Thyroid gland (tissue), 4 donors: Measurements from ENCODE around the gene SLC38A2. TPM values are rescaled to one million over a fixed set of nuclear protein-coding genes. Genes with fewer than 3 reads are reported as not detected.

Experiments used
- DNase-seq, 2 donors: peaks; one replicate each; pipeline ENCODE4 v3.0.0-alpha.2; 2019
- H3K27ac ChIP-seq, 3 donors: fragments of 200-600 bp; sonication (generic); 1 replicate in 2 of 3; 2 replicates in 1 of 3; pipeline ENCODE4 v1.5.1; 2016 to 2019; ENCODE audit warnings: mild to moderate bottlenecking in 1 of 3, moderate library complexity in 1 of 3
- H3K27me3 ChIP-seq: fragments of 200-600 bp; sonication (generic); one replicate; pipeline ENCODE4 v1.5.1; 2019
- H3K36me3 ChIP-seq, 2 donors: fragments of 200-600 bp; sonication (generic); one replicate each; pipeline ENCODE4 v1.5.1; 2016 to 2019
- H3K4me1 ChIP-seq, 2 donors: fragments of 200-600 bp; sonication (generic); one replicate each; pipeline ENCODE4 v1.5.1; 2017 to 2019
- H3K4me3 ChIP-seq, 3 donors: fragments of 200-600 bp; sonication (generic); replicated peaks in 1 of 3; 1 replicate in 2 of 3; 2 replicates in 1 of 3; pipeline ENCODE4 v1.5.1; 2016; ENCODE audit warnings: mild to moderate bottlenecking in 1 of 3
- H3K9me3 ChIP-seq: fragments of 200-600 bp; sonication (generic); one replicate; pipeline ENCODE4 v1.5.1; 2017
- POLR2A ChIP-seq, 2 donors: fragments of 450-650 bp; IDR thresholded peaks; one replicate each; pipeline ENCODE4 v1.6.1; 2017; ENCODE audit warnings: antibody characterized with exemption in 2 of 2, mild to moderate bottlenecking in 2 of 2, moderate library complexity in 1 of 2
- WGBS, 2 donors: methylation state at CpG; one replicate each; pipeline ENCODE4 v1.1.5; 2017; 5-methylcytosine and 5-hydroxymethylcytosine counted together
- intact Hi-C: fragments of 100-400 bp; cut with DNase I; formaldehyde crosslinking; loops from one replicate; pipeline ENCODE4 v1.15.1; 2023
- total RNA-seq, 4 donors: library from RNA; depleted of rRNA; stranded (reverse); fragments of >200 nt; gene quantifications; one replicate each; pipeline ENCODE4 v1.2.3, GENCODE V29; 2016
- TF ChIP-seq, protein P1 (sequence below), 6 experiments: fragments of 200-600 bp in 3 of 6; fragments of 450-650 bp in 3 of 6; sonication (generic) in 3 of 6; IDR thresholded peaks; one replicate each; pipeline ENCODE4 v1.5.1; 2016 to 2019; ENCODE audit warnings: antibody characterized with exemption in 6 of 6, mild to moderate bottlenecking in 2 of 6, inconsistent platforms in 1 of 6, moderate library complexity in 1 of 6

The SLC38A2 gene
- total RNA-seq, 4 donors from 2014 or later: 210 to 460 (median 314) TPM

DNA sequence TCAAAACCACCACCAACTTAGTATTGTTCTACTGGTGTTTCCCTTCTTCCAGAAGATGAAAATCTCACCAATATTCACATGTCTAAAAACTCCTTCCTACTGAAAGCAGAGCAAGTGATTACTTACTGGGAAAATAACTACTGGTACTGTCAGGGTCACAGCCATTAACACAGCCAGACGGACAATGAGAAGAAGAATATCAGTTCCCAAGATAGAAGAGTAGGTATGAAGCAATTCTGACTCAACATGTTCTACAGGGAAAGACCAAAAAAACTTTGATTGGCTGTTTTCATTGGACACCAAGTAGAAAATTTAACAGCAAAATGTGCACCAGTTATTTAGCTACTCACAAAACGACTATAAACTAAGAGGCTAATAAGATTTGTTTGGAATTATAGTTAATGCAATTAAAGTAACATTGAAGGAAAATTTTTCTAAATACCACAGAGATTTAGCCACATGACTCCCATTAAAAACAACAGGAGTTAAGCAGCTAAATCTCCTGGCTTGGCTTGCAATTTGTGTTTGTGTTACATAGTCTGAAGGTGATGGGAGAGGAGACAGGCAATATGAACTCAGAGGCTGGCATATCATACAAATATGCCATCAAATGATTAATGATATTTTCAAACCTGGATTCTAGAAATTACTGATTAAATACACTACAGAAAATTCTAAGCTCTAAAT is 9.5 kb downstream of the SLC38A2 start:
- Histone ChIP-seq H3K27me3 (no peaks in the 10 kb centered on the region), H3K27ac (peak overlapping the region in 1 of 3 donors; percentile 59), H3K9me3 (no peaks in the 10 kb centered on the region), H3K36me3 (peaks cover 90 to 92% of the 10 kb centered on the region in 2 donors), H3K4me1 (peaks cover 8 to 16% of the 10 kb centered on the region in 2 donors), H3K4me3 (no peak overlapping the region)
- intact Hi-C loops: loop anchor here (10.0 kb wide), 1 partner anchor 302 kb away; no protein-coding TSS in a partner anchor
- 64 to 74% methylated on average over 2 of the region's 2 CpGs for WGBS, 2 donors
- DNase-seq: no peak
- no peak for TF ChIP-seq POLR2A (IDR thresholded peaks at IDR 0.05)
- TF ChIP-seq, protein P1, sequence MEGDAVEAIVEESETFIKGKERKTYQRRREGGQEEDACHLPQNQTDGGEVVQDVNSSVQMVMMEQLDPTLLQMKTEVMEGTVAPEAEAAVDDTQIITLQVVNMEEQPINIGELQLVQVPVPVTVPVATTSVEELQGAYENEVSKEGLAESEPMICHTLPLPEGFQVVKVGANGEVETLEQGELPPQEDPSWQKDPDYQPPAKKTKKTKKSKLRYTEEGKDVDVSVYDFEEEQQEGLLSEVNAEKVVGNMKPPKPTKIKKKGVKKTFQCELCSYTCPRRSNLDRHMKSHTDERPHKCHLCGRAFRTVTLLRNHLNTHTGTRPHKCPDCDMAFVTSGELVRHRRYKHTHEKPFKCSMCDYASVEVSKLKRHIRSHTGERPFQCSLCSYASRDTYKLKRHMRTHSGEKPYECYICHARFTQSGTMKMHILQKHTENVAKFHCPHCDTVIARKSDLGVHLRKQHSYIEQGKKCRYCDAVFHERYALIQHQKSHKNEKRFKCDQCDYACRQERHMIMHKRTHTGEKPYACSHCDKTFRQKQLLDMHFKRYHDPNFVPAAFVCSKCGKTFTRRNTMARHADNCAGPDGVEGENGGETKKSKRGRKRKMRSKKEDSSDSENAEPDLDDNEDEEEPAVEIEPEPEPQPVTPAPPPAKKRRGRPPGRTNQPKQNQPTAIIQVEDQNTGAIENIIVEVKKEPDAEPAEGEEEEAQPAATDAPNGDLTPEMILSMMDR (IDR thresholded peaks at IDR 0.05): no peak

DNA sequence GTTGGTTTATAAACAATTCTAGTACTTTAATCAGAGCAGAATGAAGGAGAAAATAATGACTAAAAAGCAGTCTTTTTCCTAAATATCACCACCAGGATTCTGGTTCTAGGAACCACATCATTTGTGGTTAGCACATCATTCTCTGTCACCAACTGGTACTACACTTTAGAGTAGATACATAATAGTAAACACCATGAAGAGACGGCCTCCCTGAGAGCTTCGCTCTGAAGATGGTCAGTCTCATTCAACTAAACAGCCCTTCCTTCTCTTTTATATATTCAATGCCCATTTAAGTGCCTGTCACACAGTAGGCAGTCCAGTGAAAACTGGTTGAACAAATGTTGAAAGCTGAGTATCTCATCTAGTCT is 10.9 kb downstream of the SLC38A2 start:
- intact Hi-C loops: loop anchor here (10.0 kb wide), 1 partner anchor 303 kb away; no protein-coding TSS in a partner anchor
- TF ChIP-seq, protein P1 (IDR thresholded peaks at IDR 0.05): no peak
- TF ChIP-seq POLR2A (IDR thresholded peaks at IDR 0.05): no peak
- Histone ChIP-seq H3K4me1 (peaks cover 4 to 16% of the 10 kb centered on the region in 2 donors), H3K4me3 (no peak overlapping the region), H3K27me3 (no peaks in the 10 kb centered on the region), H3K36me3 (peaks cover 76 to 78% of the 10 kb centered on the region in 2 donors), H3K27ac (no peak overlapping the region), H3K9me3 (no peaks in the 10 kb centered on the region)
- 89 to 90% methylated on average over 2 of the region's 2 CpGs for WGBS, 2 donors
- DNase-seq: no peak

- Histone ChIP-seq H3K27ac (no peak overlapping the region), H3K27me3 (no peaks in the 10 kb centered on the region), H3K9me3 (no peaks in the 10 kb centered on the region), H3K4me3 (no peak overlapping the region), H3K36me3 (peaks cover 70 to 72% of the 10 kb centered on the region in 2 donors), H3K4me1 (peaks cover 4 to 15% of the 10 kb centered on the region in 2 donors)
- no peak for TF ChIP-seq POLR2A (IDR thresholded peaks at IDR 0.05)
- TF ChIP-seq, protein P1 (IDR thresholded peaks at IDR 0.05): no peak
- WGBS, 2 donors: 86 to 88% methylated on average over 2 of the region's 2 CpGs
- intact Hi-C loops: loop anchor here (10.0 kb wide), 1 partner anchor 304 kb away; no protein-coding TSS in a partner anchor
- DNase-seq: no peak
Observed at GRCh38 chr12:46360908-46361666, 11.5 kb downstream of the SLC38A2 start.

DNA sequence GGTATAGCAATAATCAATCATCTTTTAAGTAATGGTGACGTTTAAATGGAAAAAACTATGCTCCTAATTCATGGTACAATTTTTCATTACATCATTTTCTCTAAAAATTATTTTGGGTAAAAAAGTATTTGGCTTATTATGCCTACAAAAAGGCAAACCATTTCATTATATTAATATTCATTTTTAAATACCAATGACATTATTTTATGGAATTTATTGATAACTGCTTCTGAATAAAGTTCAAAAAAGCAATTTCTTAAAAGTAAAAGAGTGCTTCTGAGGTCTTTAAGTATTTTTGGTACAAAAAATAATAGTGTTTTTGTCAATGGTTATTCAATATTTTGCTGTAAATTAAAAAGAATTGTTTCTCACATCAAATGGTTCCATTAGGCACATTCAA is 12.2 kb downstream of the SLC38A2 start:
- Histone ChIP-seq H3K27ac (no peak overlapping the region), H3K4me1 (peaks cover 0 to 7% of the 10 kb centered on the region in 2 donors), H3K36me3 (peaks cover 63 to 65% of the 10 kb centered on the region in 2 donors), H3K4me3 (no peak overlapping the region), H3K9me3 (no peaks in the 10 kb centered on the region), H3K27me3 (no peaks in the 10 kb centered on the region)
- 91 to 94% methylated on average over 1 of the region's 1 CpG for WGBS, 2 donors
- no peak for DNase-seq
- intact Hi-C loops: loop anchor here (10.0 kb wide), 1 partner anchor 304 kb away; no protein-coding TSS in a partner anchor
- no peak for TF ChIP-seq POLR2A (IDR thresholded peaks at IDR 0.05)
- TF ChIP-seq, protein P1 (IDR thresholded peaks at IDR 0.05): no peak
